Vagina (tissue), 2 donors: ENCODE results near the gene NFE2L2.

ENCODE experiments used
- POLR2A ChIP-seq, 2 donors: fragments of 450-650 bp; IDR thresholded peaks; one replicate each; pipeline ENCODE4 v1.6.1; 2017; ENCODE audit warnings: antibody characterized with exemption in 2 of 2, mild to moderate bottlenecking in 2 of 2, moderate library complexity in 2 of 2
- POLR2AphosphoS5 ChIP-seq, 2 donors: sonication (generic); formaldehyde crosslinking; IDR thresholded peaks; one replicate each; pipeline ENCODE4 v1.9.0; 2017; ENCODE audit warnings: antibody characterized with exemption in 2 of 2, mild to moderate bottlenecking in 2 of 2, low read depth in 1 of 2; ENCODE audit not compliant: insufficient read depth in 1 of 2
- TF ChIP-seq, protein P1 (sequence below), 3 experiments: fragments of 450-650 bp in 2 of 3; fragments of 200-600 bp in 1 of 3; sonication (generic) in 1 of 3; IDR thresholded peaks; one replicate each; pipeline ENCODE4 v1.5.1; 2017 to 2019; ENCODE audit warnings: antibody characterized with exemption in 3 of 3, mild to moderate bottlenecking in 2 of 3, moderate library complexity in 2 of 3

DNA sequence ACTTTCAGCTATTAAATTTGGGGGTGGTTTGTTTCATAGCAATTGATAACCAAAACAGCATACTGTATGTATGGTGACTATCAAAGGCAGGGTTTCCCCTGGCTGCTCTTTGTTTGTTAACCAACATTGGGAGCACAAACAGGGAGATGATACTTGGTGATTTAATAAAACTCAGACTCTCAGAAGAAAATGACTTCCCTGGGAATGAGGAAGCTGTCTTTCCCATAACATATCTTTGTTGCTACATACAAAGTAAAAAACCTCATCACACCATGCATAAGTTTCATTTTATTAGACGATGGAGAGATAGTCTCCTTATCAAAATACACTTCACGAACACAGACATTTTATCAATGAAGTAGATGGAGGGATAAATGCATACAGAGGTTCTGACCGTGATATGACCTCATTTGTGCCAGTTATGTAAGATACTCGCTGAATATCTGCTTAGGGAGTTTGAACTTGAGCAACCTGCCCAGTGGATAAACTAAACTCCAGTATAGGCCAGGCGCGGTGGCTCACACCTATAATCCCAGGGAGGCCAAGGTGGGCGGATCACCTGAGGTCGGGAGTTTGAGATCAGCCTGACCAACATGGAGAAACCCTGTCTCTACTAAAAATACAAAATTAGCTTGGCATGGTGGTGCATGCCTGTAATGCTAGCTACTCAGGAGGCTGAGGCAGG lies 3.8 kb upstream of the NFE2L2 start:
- TF ChIP-seq, protein P1, sequence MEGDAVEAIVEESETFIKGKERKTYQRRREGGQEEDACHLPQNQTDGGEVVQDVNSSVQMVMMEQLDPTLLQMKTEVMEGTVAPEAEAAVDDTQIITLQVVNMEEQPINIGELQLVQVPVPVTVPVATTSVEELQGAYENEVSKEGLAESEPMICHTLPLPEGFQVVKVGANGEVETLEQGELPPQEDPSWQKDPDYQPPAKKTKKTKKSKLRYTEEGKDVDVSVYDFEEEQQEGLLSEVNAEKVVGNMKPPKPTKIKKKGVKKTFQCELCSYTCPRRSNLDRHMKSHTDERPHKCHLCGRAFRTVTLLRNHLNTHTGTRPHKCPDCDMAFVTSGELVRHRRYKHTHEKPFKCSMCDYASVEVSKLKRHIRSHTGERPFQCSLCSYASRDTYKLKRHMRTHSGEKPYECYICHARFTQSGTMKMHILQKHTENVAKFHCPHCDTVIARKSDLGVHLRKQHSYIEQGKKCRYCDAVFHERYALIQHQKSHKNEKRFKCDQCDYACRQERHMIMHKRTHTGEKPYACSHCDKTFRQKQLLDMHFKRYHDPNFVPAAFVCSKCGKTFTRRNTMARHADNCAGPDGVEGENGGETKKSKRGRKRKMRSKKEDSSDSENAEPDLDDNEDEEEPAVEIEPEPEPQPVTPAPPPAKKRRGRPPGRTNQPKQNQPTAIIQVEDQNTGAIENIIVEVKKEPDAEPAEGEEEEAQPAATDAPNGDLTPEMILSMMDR (IDR thresholded peaks at IDR 0.05), result no peak
- no peak for TF ChIP-seq POLR2A (IDR thresholded peaks at IDR 0.05)
- no peak for TF ChIP-seq POLR2AphosphoS5 (IDR thresholded peaks at IDR 0.05; ENCODE audit: insufficient read depth in 1 of 2, low read depth in 1 of 2)
